HCT116 (cell line): ENCODE data around the gene CTSH. TPM values are rescaled to one million over a fixed set of nuclear protein-coding genes. Genes with fewer than 3 reads are reported as not detected.

Experiments used
- ATAC-seq: fragments of 200-7000 bp; cut with Tn5 transposase; 2 replicates; pipeline ENCODE4 v1.9.1; 2020; ENCODE audit warnings: mild to moderate bottlenecking, moderate library complexity
- BruUV-seq: library from RNA; stranded (reverse); fragments of 400-500 nt; replicated peaks from 2 replicates; lab custom pipeline; 2021; lab: Mats Ljungman, UMichigan
- CTCF ChIA-PET: fragments of 300-600 bp; sonication (Branson Sonifier 250); formaldehyde crosslinking; loops from one replicate; lab custom pipeline; 2021; ENCODE audit warnings: antibody characterized with exemption; lab: Charles Lee
- POLR2A ChIA-PET: fragments of 300-600, 350-600 bp; sonication (Branson Sonifier 250); formaldehyde crosslinking; loops from one replicate; lab custom pipeline; 2021; ENCODE audit warnings: antibody characterized with exemption; lab: Charles Lee
- RAD21 ChIA-PET, 2 experiments: fragments of 300-600 bp; sonication (Branson Sonifier 250); formaldehyde crosslinking; loops; one replicate each; lab custom pipeline; 2023; ENCODE audit warnings: low total read pairs in 2 of 2; ENCODE audit not compliant: uncharacterized antibody in 2 of 2, unreplicated experiment in 2 of 2, low non-redundant PET in 1 of 2; lab: Charles Lee
- DNase-seq: peaks from one replicate; pipeline ENCODE4 v3.0.0-alpha.2; 2010; ENCODE audit warnings: low read depth, low spot score
- H2AFZ ChIP-seq: fragments of 200-600 bp; shearing (Covaris generic), sonication (generic); 2 replicates; pipeline ENCODE4 v1.6.1; 2017; ENCODE audit warnings: low read depth, mixed run types, mixed read lengths, antibody characterized with exemption, low read length; ENCODE audit not compliant: poor library complexity, severe bottlenecking
- H3K27ac ChIP-seq: 2 replicates; pipeline ENCODE4 v1.5.1; 2012; ENCODE audit warnings: low read depth, low read length
- H3K27me3 ChIP-seq: fragments of 200-600 bp; sonication (generic); 2 replicates; pipeline ENCODE4 v1.6.1; 2016; ENCODE audit warnings: mixed run types, low read length, mixed read lengths; ENCODE audit not compliant: insufficient read depth
- H3K36me3 ChIP-seq, 2 experiments: fragments of 200-500 bp in 1 of 2; fragments of 200-600 bp in 1 of 2; sonication (Bioruptor generic) in 1 of 2; sonication (generic) in 1 of 2; 2 replicates each; pipeline versions ENCODE4 v1.5.1 to v1.6.1; 2014 to 2016; ENCODE audit warnings: low read length in 2 of 2, inconsistent platforms in 1 of 2, mixed read lengths in 1 of 2, mixed run types in 1 of 2; ENCODE audit not compliant: insufficient read depth in 2 of 2, control insufficient read depth in 1 of 2
- H3K4me1 ChIP-seq, 2 experiments: fragments of 200-600 bp in 1 of 2; sonication (generic) in 1 of 2; 2 replicates each; pipeline versions ENCODE4 v1.5.1 to v1.6.1; 2012 to 2017; ENCODE audit warnings: low read length in 2 of 2, inconsistent platforms in 1 of 2, mild to moderate bottlenecking in 1 of 2, mixed read lengths in 1 of 2, mixed run types in 1 of 2, moderate library complexity in 1 of 2; ENCODE audit not compliant: insufficient read depth in 2 of 2, control insufficient read depth in 1 of 2
- H3K4me2 ChIP-seq: fragments of 200-600 bp; sonication (generic); 2 replicates; pipeline ENCODE4 v1.6.1; 2017; ENCODE audit warnings: mixed run types, low read length, mixed read lengths
- H3K4me3 ChIP-seq, 2 experiments: fragments of 200-600 bp in 1 of 2; sonication (generic) in 1 of 2; replicated peaks in 1 of 2; 2 replicates each; pipeline ENCODE4 v1.5.1; 2011 to 2016; ENCODE audit warnings: low read length in 2 of 2, control low read depth in 1 of 2, low read depth in 1 of 2, mild to moderate bottlenecking in 1 of 2, mixed read lengths in 1 of 2, mixed run types in 1 of 2
- H3K79me2 ChIP-seq: fragments of 200-600 bp; sonication (generic); 2 replicates; pipeline ENCODE4 v1.6.1; 2017; ENCODE audit warnings: mild to moderate bottlenecking, mixed run types, low read length, moderate library complexity, mixed read lengths; ENCODE audit not compliant: insufficient read depth
- H3K9ac ChIP-seq: fragments of 200-600 bp; sonication (generic); 2 replicates; pipeline ENCODE4 v1.6.1; 2016; ENCODE audit warnings: low read length, mixed read lengths
- H3K9me2 ChIP-seq: fragments of 200-600 bp; sonication (generic), shearing (Covaris generic); 2 replicates; pipeline ENCODE4 v1.6.1; 2017; ENCODE audit warnings: mixed run types, mild to moderate bottlenecking, moderate library complexity; ENCODE audit not compliant: insufficient read depth
- H3K9me3 ChIP-seq, 2 experiments: fragments of 200-500 bp in 1 of 2; fragments of 200-600 bp in 1 of 2; sonication (Bioruptor generic) in 1 of 2; sonication (generic) in 1 of 2; 2 replicates each; pipeline ENCODE4 v1.6.1; 2014 to 2017; ENCODE audit warnings: low read length in 2 of 2, mixed read lengths in 2 of 2, inconsistent platforms in 1 of 2, low read depth in 1 of 2, mild to moderate bottlenecking in 1 of 2, mixed run types in 1 of 2, moderate library complexity in 1 of 2; ENCODE audit not compliant: control insufficient read depth in 1 of 2, insufficient read depth in 1 of 2
- H4K20me1 ChIP-seq: fragments of 200-600 bp; sonication (generic), shearing (Covaris generic); 2 replicates; pipeline ENCODE4 v1.6.1; 2017; ENCODE audit warnings: mixed run types, mild to moderate bottlenecking, moderate library complexity; ENCODE audit not compliant: insufficient read depth
- ATF3 ChIP-seq: IDR thresholded peaks from 2 replicates; pipeline ENCODE4 v1.6.1; 2012
- CEBPB ChIP-seq: IDR thresholded peaks from 2 replicates; pipeline ENCODE4 v1.6.1; 2012; ENCODE audit warnings: low read depth
- CTCF ChIP-seq, 3 experiments: fragments of 200-600 bp in 1 of 3; sonication (generic) in 1 of 3; IDR thresholded peaks in 2 of 3; conservative IDR thresholded peaks in 1 of 3; 2 replicates each; pipeline ENCODE4 v1.5.1; 2012 to 2017; ENCODE audit warnings: low read depth in 2 of 3, low read length in 2 of 3, antibody characterized with exemption in 1 of 3, borderline replicate concordance in 1 of 3, control low read depth in 1 of 3, mild to moderate bottlenecking in 1 of 3, mixed read lengths in 1 of 3, mixed run types in 1 of 3, moderate library complexity in 1 of 3; ENCODE audit not compliant: insufficient read depth in 1 of 3
- EGR1 ChIP-seq: IDR thresholded peaks from 2 replicates; pipeline ENCODE4 v1.6.1; 2012; ENCODE audit warnings: low read depth
- EZH2phosphoT487 ChIP-seq: fragments of 200-600 bp; IDR thresholded peaks from 2 replicates; pipeline ENCODE4 v1.6.1; 2018; ENCODE audit warnings: antibody characterized with exemption, borderline replicate concordance
- JUND ChIP-seq: IDR thresholded peaks from 2 replicates; pipeline ENCODE4 v1.6.1; 2012
- POLR2A ChIP-seq: IDR thresholded peaks from 2 replicates; pipeline ENCODE4 v1.7.0; 2011; ENCODE audit warnings: borderline replicate concordance; ENCODE audit not compliant: insufficient read depth, insufficient read length; ENCODE audit errors: extremely low read depth
- RAD21 ChIP-seq: IDR thresholded peaks from 2 replicates; pipeline ENCODE4 v1.6.1; 2012; ENCODE audit warnings: low read depth, mild to moderate bottlenecking
- SIN3A ChIP-seq: IDR thresholded peaks from 2 replicates; pipeline ENCODE4 v1.6.1; 2012; ENCODE audit warnings: low read depth
- SP1 ChIP-seq: IDR thresholded peaks from 2 replicates; pipeline ENCODE4 v1.6.1; 2012; ENCODE audit warnings: low read depth
- intact Hi-C: fragments of 100-400 bp; cut with micrococcal nuclease; formaldehyde crosslinking; loops from 2 replicates; pipeline ENCODE4 v1.10.0; 2022
- total RNA-seq: library from RNA; stranded (reverse); gene quantifications from one replicate; pipeline ENCODE4 v1.2.1, GENCODE V29; 2021; ENCODE audit not compliant: unreplicated experiment

CTSH gene
- total RNA-seq, 1 experiment from 2014 or later: 37.5 TPM

- no peak for ATAC-seq
- H3K79me2 ChIP-seq: no peaks in the 10 kb centered on the region
- H3K9me3 ChIP-seq: no peaks in the 10 kb centered on the region
- no peaks in the 10 kb centered on the region for H3K9me2 ChIP-seq
- H3K27me3 ChIP-seq: no peaks in the 10 kb centered on the region
- CTCF ChIA-PET: no interaction called here
- DNase-seq: no peak
- no peak overlapping the region for H3K27ac ChIP-seq
- no peak for TF ChIP-seq POLR2A
- no peak for TF ChIP-seq CEBPB
- no peak for TF ChIP-seq RAD21
- TF ChIP-seq JUND: no peak
- TF ChIP-seq SIN3A: no peak
- TF ChIP-seq CTCF (IDR thresholded peaks at IDR 0.05 in 2 of 3, conservative IDR thresholded peaks at IDR 0.05 in 1 of 3; ENCODE audit: borderline replicate concordance in 1 of 3, insufficient read depth in 1 of 3, low read depth in 2 of 3, low read length in 2 of 3): no peak
- no peak for TF ChIP-seq SP1
- TF ChIP-seq ATF3: no peak
- TF ChIP-seq, all 23 proteins: peak for 0
- no TSS peak for BruUV-seq
- Histone ChIP-seq H3K4me2 (no peak overlapping the region), H3K4me1 (peaks cover 14 to 40% of the 10 kb centered on the region in 2 experiments), H3K9ac (no peak overlapping the region), H2AFZ (no peak overlapping the region), H3K4me3 (no peak overlapping the region), H3K36me3 (no peaks in the 10 kb centered on the region), H4K20me1 (no peaks in the 10 kb centered on the region)
- ChIA-PET POLR2A (no interaction called here), RAD21 (no interaction called here)
- intact Hi-C loops: no loop called here
These were observed 1.6 kb upstream of the CTSH start for GRCh38 chr15:78946493-78946892.

- DNase-seq: no peak
- CTCF ChIA-PET: no interaction called here
- Histone ChIP-seq H4K20me1 (no peaks in the 10 kb centered on the region), H3K36me3 (no peaks in the 10 kb centered on the region), H3K9ac (peak overlapping the region; percentile 61), H3K4me3 (peak overlapping the region; percentile 37 to 62), H3K79me2 (no peaks in the 10 kb centered on the region), H3K9me3 (no peaks in the 10 kb centered on the region), H2AFZ (no peak overlapping the region), H3K27me3 (no peaks in the 10 kb centered on the region), H3K4me2 (peak overlapping the region; percentile 91), H3K9me2 (no peaks in the 10 kb centered on the region), H3K4me1 (peaks cover 7 to 22% of the 10 kb centered on the region in 2 experiments), H3K27ac (peak overlapping the region; percentile 29; the same call in 1 of the 2 replicates)
- TF ChIP-seq EGR1 (no peak), CEBPB (no peak), EZH2phosphoT487 (no peak)
- ATAC-seq: peak; percentile 18
- intact Hi-C loops: no loop called here
- BruUV-seq: no TSS peak
- POLR2A ChIA-PET: no interaction called here
- RAD21 ChIA-PET: no interaction called here
These were observed 632 bp downstream of the CTSH start for GRCh38 chr15:78944202-78944625.
